GM19239 (cell line): ENCODE data around the gene KCNJ1.

Experiments used
- DNase-seq: peaks from one replicate; pipeline ENCODE4 v3.0.0; 2011; ENCODE audit warnings: low spot score; ENCODE audit not compliant: insufficient read length
- FAIRE-seq: peaks from 2 replicates; lab custom pipeline; 2011; peaks lifted over from hg19 to GRCh38; lab: Jason Lieb, UNC

Gene KCNJ1

GRCh38 chr11:128867277-128867676, at the start of gene KCNJ1:
KCNJ1 (minus strand) TSS chr11:128867296; CDS start chr11:128840243, 27,053 bp downstream.
- DNase-seq: no peak
- no peak for FAIRE-seq

GRCh38 chr11:128916681-128917080, 49.6 kb upstream of the KCNJ1 start:
- no peak for DNase-seq
- no peak for FAIRE-seq

GRCh38 chr11:128916037-128916572, 49.0 kb upstream of the KCNJ1 start:
- no peak for FAIRE-seq
- DNase-seq: no peak

- no peak for DNase-seq
- FAIRE-seq: no peak
Measured at GRCh38 chr11:128915149-128915521, 48.0 kb upstream of the KCNJ1 start.

- no peak for FAIRE-seq
Measured at GRCh38 chr11:128914216-128915148, 47.4 kb upstream of the KCNJ1 start.

GRCh38 chr11:128913806-128914205, 46.7 kb upstream of the KCNJ1 start:
- FAIRE-seq: no peak

More at GRCh38 chr11:128914216-128915148, 47.4 kb upstream of the KCNJ1 start:
- no peak for DNase-seq

GRCh38 chr11:128911701-128912100, 44.6 kb upstream of the KCNJ1 start:
- no peak for FAIRE-seq
- DNase-seq: no peak

More at GRCh38 chr11:128913806-128914205, 46.7 kb upstream of the KCNJ1 start:
- no peak for DNase-seq

- DNase-seq (no peak), FAIRE-seq (no peak)
Measured at GRCh38 chr11:128911239-128911638, 44.1 kb upstream of the KCNJ1 start.

- no peak for DNase-seq
- FAIRE-seq: no peak
Measured at GRCh38 chr11:128910576-128910975, 43.5 kb upstream of the KCNJ1 start.

GRCh38 chr11:128909438-128910125, 42.5 kb upstream of the KCNJ1 start:
- FAIRE-seq (no peak), DNase-seq (no peak)

GRCh38 chr11:128908391-128909246, 41.5 kb upstream of the KCNJ1 start:
- no peak for DNase-seq
- FAIRE-seq: no peak

- DNase-seq (no peak), FAIRE-seq (no peak)
Measured at GRCh38 chr11:128907585-128907984, 40.5 kb upstream of the KCNJ1 start.

- FAIRE-seq: no peak
- no peak for DNase-seq
Measured at GRCh38 chr11:128906185-128907050, 39.3 kb upstream of the KCNJ1 start.

- FAIRE-seq (peak; percentile 47), DNase-seq (peak; percentile 50)
Measured at GRCh38 chr11:128905345-128906184, 38.5 kb upstream of the KCNJ1 start.

- FAIRE-seq (no peak), DNase-seq (peak; percentile 32)
Measured at GRCh38 chr11:128904656-128905344, 37.7 kb upstream of the KCNJ1 start.

GRCh38 chr11:128904303-128904655, 37.2 kb upstream of the KCNJ1 start:
- no peak for FAIRE-seq
- DNase-seq: no peak

GRCh38 chr11:128903248-128904061, 36.4 kb upstream of the KCNJ1 start:
- FAIRE-seq: no peak
- no peak for DNase-seq
